Immature natural killer cell (primary cell): Measurements from ENCODE around the gene RPH3AL. TPM values are rescaled to one million over a fixed set of nuclear protein-coding genes. Genes with fewer than 3 reads are reported as not detected.
"Not testable (repeated sequence)": the region's sequence is repeated elsewhere in the genome, so short reads cannot be mapped to it uniquely, and the experiment has no call there.

Experiments used
- DNase-seq, 3 donors: peaks; one replicate each; pipeline ENCODE4 v3.0.0; 2022; ENCODE audit warnings: mixed read lengths in 1 of 3
- H3K27ac Mint-ChIP-seq, 6 donors: one replicate each; pipeline ENCODE4 v1.8.0; 2020; ENCODE audit warnings: mixed read lengths in 6 of 6, mild to moderate bottlenecking in 5 of 6, inconsistent platforms in 4 of 6, moderate library complexity in 3 of 6
- H3K27me3 Mint-ChIP-seq, 3 donors: one replicate each; pipeline ENCODE4 v1.8.0; 2020 to 2021; ENCODE audit warnings: low read depth in 3 of 3, mild to moderate bottlenecking in 3 of 3, mixed read lengths in 3 of 3, moderate library complexity in 3 of 3, inconsistent platforms in 1 of 3
- H3K36me3 Mint-ChIP-seq, 3 donors: one replicate each; pipeline ENCODE4 v1.8.0; 2020; ENCODE audit warnings: mixed read lengths in 3 of 3, inconsistent platforms in 2 of 3, mild to moderate bottlenecking in 2 of 3
- H3K4me1 Mint-ChIP-seq, 2 donors: one replicate each; pipeline ENCODE4 v1.8.0; 2020; ENCODE audit warnings: inconsistent platforms in 2 of 2, mild to moderate bottlenecking in 2 of 2, mixed read lengths in 2 of 2, moderate library complexity in 1 of 2
- H3K4me3 Mint-ChIP-seq, 5 donors: one replicate each; pipeline ENCODE4 v1.8.0; 2020; ENCODE audit warnings: mild to moderate bottlenecking in 5 of 5, mixed read lengths in 5 of 5, inconsistent platforms in 3 of 5, moderate library complexity in 3 of 5
- H3K9me3 Mint-ChIP-seq, 6 donors: one replicate each; pipeline ENCODE4 v1.8.0; 2020; ENCODE audit warnings: mild to moderate bottlenecking in 6 of 6, mixed read lengths in 6 of 6, inconsistent platforms in 4 of 6, moderate library complexity in 3 of 6
- polyA plus RNA-seq, 3 donors: library from polyadenylated mRNA; unstranded; fragments of 300-500 nt; fragmentation: Illumina TruSeq; gene quantifications; one replicate each; pipeline ENCODE4 v1.2.3, GENCODE V29; 2021

Gene RPH3AL
- polyA plus RNA-seq, 3 donors from 2014 or later: 4.2 to 10.3 (median 4.5) TPM

DNA sequence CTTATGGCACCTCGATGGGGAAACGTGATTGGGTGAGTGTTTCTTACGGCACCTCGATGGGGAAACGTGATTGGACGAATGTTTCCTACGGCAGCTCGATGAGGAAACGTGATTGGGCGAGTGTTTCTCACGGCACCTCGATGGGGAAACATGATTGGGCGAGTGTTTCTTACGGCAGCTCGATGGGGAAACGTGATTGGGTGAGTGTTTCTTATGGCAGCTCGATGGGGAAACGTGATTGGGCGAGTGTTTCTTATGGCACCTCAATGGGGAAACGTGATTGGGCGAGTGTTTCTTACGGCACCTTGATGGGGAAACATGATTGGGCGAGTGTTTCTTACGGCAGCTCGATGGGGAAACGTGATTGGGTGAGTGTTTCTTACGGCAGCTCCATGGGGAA, 146.1 kb downstream of the RPH3AL start:
- DNase-seq, H3K27me3 Mint-ChIP-seq, H3K4me1 Mint-ChIP-seq: not testable (repeated sequence)

DNA sequence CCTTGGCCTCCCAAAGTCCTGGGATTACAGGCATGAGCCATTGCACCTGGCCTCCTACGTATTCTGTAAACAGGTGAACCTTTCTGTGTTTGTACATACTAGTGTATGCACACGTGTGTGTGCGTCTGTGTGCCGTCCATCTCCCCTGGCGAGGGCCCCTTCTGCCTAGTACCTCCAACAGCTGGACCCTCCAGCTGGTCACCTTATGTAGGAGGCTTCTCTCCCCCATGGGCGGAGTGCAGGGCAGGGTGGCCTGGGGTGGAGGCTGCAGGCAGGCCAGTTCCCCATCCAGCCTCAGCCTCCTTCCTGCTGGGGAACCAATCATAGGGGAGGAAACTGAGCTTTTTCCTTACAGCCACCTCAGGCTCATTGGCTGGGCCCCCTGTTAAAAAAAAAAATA, 146.8 kb downstream of the RPH3AL start:
- H3K27me3 Mint-ChIP-seq: peaks cover 0 to 7% (median 1%) of the 10 kb centered on the region in 3 donors
- no peak for DNase-seq
- H3K4me1 Mint-ChIP-seq: no peaks in the 10 kb centered on the region
- peaks cover 4 to 15% (median 4%) of the 10 kb centered on the region in 3 donors for H3K36me3 Mint-ChIP-seq
- H3K4me3 Mint-ChIP-seq: no peak overlapping the region
- H3K9me3 Mint-ChIP-seq: peaks cover 0 to 2% (median 0%) of the 10 kb centered on the region in 6 donors
- H3K27ac Mint-ChIP-seq: no peak overlapping the region

More for the DNA sequence above, 146.1 kb downstream of the RPH3AL start:
- not testable (repeated sequence) for H3K27ac Mint-ChIP-seq, H3K4me3 Mint-ChIP-seq, H3K9me3 Mint-ChIP-seq
- peaks cover 4 to 17% (median 7%) of the 10 kb centered on the region in 3 donors for H3K36me3 Mint-ChIP-seq

DNA sequence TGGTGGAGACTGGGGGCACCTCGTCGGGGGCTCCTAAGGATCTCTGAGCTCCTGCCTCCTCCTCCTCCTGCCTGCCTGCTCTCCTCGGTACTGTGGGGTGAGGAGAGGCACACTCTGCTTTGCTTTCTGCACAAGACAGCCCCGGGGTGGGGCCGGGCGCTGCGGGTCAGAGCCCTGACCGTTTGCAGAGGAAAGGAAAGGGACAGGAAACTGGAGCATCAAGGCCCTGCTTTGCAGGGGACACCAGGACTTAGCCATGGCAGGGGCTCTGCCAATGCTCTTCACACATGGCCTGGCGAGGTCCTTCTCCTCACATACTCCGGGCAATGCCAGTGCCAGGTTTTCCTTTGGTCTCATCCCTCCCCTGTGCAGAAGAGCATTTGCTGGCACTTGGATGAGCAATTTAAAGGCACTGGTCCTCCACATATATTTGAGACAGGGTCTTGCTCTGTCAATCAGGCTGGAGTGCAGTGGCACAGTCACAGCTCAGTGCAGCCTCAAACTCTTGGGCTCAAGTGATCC, 147.4 kb downstream of the RPH3AL start:
- Mint-ChIP-seq H3K4me3 (no peak overlapping the region), H3K27ac (peak overlapping the region in 1 of 6 donors; percentile 40), H3K27me3 (peaks cover 0 to 7% (median 1%) of the 10 kb centered on the region in 3 donors), H3K9me3 (peaks cover 0 to 2% (median 0%) of the 10 kb centered on the region in 6 donors), H3K36me3 (peaks cover 0 to 12% (median 3%) of the 10 kb centered on the region in 3 donors), H3K4me1 (no peaks in the 10 kb centered on the region)
- no peak for DNase-seq

DNA sequence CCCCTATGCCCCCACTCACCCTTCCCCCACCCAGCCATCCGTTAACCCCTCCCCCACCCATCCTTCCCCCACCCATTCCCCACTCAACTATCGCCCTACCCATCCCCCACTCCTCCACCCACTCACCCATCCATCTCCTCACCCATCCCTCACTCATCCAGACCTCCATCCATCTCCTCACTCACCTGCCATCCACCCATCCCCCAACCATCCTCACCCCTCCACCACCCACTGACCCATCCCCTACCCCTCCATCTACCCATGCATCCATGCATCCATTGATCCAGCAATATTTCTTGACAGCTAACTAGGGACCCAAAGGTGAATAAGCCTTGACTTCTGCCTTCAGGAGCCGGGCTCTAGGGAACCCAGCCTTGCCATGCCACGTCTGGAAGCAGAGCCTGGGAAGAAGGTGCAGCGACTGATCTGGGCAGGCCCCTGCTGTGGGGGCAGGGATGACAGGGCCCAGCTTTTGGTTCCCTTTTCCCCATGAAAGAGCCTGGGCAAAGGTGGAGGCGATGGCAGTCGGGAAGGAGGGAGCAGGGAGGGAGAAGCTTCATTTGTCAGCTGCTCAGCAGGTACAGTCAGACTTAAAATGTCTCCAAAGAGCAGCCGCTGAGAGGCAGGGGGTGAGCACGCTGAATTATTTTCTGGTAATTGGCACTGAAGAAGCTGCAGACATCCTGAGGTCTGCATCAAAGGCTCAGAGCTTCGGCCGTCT, 148.0 kb downstream of the RPH3AL start:
- H3K4me3 Mint-ChIP-seq: no peak overlapping the region

DNA sequence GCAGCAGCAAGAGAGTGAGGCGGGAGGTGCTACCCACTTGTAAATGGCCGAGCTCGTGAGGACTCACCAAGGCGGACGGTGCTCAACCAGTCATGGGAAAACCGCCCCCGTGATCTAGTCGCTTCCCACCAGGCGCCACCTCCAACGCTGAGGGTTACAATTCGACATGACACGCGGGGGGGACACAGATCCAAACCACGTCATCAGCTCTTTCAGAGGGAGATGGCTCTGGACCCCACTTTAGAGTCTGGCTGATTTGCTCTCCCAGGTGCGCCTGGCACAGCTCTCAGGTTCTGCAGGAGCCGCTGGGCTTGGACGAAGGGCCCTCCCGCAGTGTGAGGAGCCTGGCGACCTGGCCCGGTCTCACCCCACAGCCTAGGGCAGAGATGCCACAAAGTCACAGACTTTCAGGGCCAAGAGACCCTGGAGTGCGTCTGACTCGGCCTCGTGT, 150.1 kb downstream of the RPH3AL start:
- H3K4me3 Mint-ChIP-seq: no peak overlapping the region
- no peaks in the 10 kb centered on the region for H3K4me1 Mint-ChIP-seq
- H3K27ac Mint-ChIP-seq: no peak overlapping the region

More for the DNA sequence above, 148.0 kb downstream of the RPH3AL start:
- Mint-ChIP-seq H3K9me3 (peaks cover 0 to 2% (median 0%) of the 10 kb centered on the region in 6 donors), H3K4me1 (no peaks in the 10 kb centered on the region), H3K36me3 (peaks cover 0 to 7% (median 0%) of the 10 kb centered on the region in 3 donors), H3K27ac (no peak overlapping the region), H3K27me3 (peaks cover 0 to 7% (median 3%) of the 10 kb centered on the region in 3 donors)
- DNase-seq: no peak

DNA sequence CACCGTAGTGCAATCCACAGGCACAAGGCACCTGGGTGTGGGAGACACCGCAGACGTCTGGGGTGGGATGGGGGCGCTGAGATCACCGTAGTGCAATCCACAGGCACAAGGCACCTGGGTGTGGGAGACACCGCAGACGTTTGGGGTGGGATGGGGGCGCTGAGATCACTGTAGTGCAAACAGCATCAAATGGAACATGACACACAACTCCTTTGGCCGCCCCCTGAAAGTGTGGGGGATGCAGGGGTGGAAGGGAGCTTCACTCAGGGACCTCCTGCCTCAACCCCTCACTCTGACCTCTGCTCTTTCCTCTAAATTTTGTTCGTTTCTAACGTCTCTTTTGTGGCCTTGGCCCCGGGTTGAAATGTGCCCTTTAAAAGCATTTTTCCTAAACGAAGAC, 150.9 kb downstream of the RPH3AL start:
- H3K4me3 Mint-ChIP-seq, DNase-seq, H3K4me1 Mint-ChIP-seq, H3K9me3 Mint-ChIP-seq, H3K27ac Mint-ChIP-seq, H3K36me3 Mint-ChIP-seq: not testable (repeated sequence)
- peaks cover 0 to 15% (median 2%) of the 10 kb centered on the region in 3 donors for H3K27me3 Mint-ChIP-seq

More for the DNA sequence above, 150.1 kb downstream of the RPH3AL start:
- Mint-ChIP-seq H3K36me3 (no peaks in the 10 kb centered on the region), H3K9me3 (peaks cover 0 to 2% (median 0%) of the 10 kb centered on the region in 6 donors), H3K27me3 (peaks cover 0 to 13% (median 2%) of the 10 kb centered on the region in 3 donors)
- no peak for DNase-seq

DNA sequence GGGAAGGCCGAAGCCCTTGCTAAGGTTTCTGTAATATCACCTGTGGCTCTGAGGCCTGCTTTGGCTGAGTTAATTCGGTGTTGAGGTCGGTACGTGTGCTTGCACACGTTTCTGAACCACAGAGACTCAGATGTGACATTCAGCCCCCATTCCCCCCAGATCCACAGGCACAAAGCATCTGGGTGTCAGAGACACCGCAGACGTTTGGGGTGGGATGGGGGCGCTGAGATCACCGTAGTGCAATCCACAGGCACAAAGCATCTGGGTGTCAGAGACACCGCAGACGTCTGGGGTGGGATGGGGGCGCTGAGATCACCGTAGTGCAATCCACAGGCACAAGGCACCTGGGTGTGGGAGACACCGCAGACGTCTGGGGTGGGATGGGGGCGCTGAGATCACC, 151.3 kb downstream of the RPH3AL start:
- peaks cover 0 to 16% (median 2%) of the 10 kb centered on the region in 3 donors for H3K27me3 Mint-ChIP-seq
- not testable (repeated sequence) for H3K27ac Mint-ChIP-seq, H3K9me3 Mint-ChIP-seq, H3K4me1 Mint-ChIP-seq, H3K36me3 Mint-ChIP-seq, DNase-seq, H3K4me3 Mint-ChIP-seq

DNA sequence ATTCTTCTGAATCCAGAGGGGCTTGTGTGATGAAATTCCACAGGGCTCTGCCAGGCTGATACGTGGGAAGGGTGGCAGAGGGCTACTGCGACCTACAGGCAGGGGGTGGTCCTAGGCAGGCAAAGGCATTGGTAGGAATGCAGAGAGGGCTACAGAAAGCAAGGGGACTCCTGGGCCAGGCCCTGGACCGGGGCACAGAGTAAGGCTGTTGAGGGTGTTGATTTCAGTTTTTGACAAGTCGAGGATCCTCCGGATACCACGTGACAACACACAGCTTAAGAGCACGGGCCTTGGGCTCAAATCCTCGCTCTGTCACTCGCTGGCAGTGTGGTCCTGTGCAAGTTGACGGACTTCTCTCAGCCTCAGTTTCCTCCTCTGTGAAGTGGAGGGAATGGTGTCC, 152.0 kb downstream of the RPH3AL start:
- Mint-ChIP-seq H3K27me3 (peaks cover 0 to 15% (median 2%) of the 10 kb centered on the region in 3 donors), H3K36me3 (no peaks in the 10 kb centered on the region), H3K4me1 (no peaks in the 10 kb centered on the region), H3K9me3 (no peaks in the 10 kb centered on the region), H3K4me3 (no peak overlapping the region), H3K27ac (no peak overlapping the region)
- DNase-seq: no peak

DNA sequence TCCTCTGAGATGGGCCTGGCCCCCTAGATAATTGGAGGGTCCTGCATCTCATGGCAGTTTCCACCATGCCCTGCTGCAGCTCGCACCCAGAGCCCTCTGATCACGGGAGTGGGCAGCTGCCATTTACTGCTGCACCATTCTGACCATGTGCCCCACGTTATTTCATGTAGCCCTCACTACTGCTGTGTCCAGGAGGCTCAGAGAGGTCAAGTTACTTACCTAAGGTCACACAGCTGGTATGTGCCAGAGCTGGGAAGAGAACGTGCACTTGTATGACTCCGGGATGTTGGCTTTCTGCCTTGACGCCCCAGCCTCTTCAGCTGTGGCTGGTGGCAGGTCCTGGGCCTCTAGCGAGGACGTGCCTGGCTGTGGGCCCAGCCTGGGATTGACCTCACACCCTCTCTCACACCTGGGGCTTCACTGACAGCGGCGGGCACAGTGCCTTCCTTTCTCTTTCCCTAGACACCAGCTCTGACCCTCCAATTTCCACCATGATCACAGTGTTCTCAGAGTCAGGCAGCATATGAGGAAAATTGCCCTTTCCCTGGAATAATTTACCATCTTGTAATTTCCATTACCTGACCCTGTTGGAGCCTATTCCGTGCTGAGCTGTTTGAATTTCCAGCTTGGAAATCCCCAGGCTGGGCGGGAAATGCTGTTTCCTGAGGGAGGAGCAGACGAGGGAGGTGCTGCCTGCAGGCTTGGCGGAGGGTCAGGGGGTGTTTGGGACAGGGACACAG, 152.6 kb downstream of the RPH3AL start:
- Mint-ChIP-seq H3K4me3 (no peak overlapping the region), H3K27ac (no peak overlapping the region), H3K4me1 (no peaks in the 10 kb centered on the region), H3K9me3 (no peaks in the 10 kb centered on the region), H3K36me3 (no peaks in the 10 kb centered on the region), H3K27me3 (peaks cover 0 to 15% (median 6%) of the 10 kb centered on the region in 3 donors)
- DNase-seq: no peak

DNA sequence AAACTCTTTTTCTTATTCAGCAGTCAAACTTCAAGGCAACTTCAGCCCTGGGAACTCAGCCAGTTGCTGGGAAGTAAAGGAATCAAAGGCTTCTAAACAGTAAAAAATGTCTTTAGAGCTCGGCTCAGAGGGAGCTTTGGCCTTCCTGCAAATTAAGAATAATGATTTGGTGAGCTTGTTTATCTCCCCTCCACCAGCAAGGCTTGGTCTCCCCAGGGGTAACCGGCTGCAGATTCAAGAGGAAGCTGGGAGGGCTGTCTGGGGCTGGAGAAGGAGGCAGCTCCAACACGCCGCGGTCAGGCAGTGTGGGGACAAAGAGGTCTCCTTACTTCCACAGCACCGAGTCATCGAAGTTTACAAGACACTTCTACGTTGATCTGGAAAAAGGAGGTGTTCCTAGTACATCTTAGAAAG, 153.4 kb downstream of the RPH3AL start:
- Mint-ChIP-seq H3K36me3 (no peaks in the 10 kb centered on the region), H3K27ac (no peak overlapping the region), H3K27me3 (peaks cover 0 to 12% (median 8%) of the 10 kb centered on the region in 3 donors), H3K4me3 (no peak overlapping the region), H3K9me3 (no peaks in the 10 kb centered on the region), H3K4me1 (no peaks in the 10 kb centered on the region)
- DNase-seq: no peak

DNA sequence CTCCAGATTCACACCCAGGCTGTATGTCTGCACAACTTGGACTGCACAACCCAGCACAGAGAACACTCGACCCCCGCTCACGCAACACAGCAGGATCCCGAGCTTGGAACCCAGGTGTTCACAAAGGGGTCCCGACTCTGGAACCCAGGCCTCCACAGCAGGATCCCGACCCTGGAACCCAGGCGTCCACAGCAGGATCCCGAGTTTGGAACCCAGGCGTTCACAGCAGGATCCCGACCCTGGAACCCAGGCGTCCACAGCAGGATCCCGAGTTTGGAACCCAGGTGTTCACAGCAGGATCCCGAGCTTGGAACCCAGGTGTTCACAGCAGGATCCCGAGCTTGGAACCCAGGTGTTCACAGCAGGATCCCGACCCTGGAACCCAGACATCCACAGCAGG, 154.4 kb downstream of the RPH3AL start:
- not testable (repeated sequence) for H3K9me3 Mint-ChIP-seq, H3K4me1 Mint-ChIP-seq, DNase-seq, H3K4me3 Mint-ChIP-seq, H3K36me3 Mint-ChIP-seq, H3K27ac Mint-ChIP-seq
- peaks cover 0 to 12% (median 8%) of the 10 kb centered on the region in 3 donors for H3K27me3 Mint-ChIP-seq

DNA sequence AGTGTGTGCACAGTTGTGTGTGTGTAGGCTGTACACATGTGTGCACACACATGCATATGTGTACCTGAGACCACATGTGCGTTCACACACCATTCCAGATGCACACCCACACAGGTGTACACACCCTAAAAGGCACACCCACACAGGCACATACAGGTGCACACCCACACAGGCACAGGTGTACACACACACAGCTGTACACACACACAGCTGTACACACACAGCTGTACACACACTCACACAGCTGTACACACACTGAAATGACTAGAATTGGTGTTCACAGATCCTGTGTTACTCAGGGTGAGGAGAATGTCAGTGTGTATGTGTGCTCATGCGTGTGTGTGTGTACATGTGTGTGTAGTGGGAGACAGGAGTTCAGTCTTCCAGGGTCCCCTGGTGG, 155.3 kb downstream of the RPH3AL start:
- peaks cover 0 to 12% (median 8%) of the 10 kb centered on the region in 3 donors for H3K27me3 Mint-ChIP-seq
- no peaks in the 10 kb centered on the region for H3K9me3 Mint-ChIP-seq
- H3K4me1 Mint-ChIP-seq: no peaks in the 10 kb centered on the region
- no peak for DNase-seq
- H3K27ac Mint-ChIP-seq: no peak overlapping the region
- H3K4me3 Mint-ChIP-seq: no peak overlapping the region
- H3K36me3 Mint-ChIP-seq: no peaks in the 10 kb centered on the region

DNA sequence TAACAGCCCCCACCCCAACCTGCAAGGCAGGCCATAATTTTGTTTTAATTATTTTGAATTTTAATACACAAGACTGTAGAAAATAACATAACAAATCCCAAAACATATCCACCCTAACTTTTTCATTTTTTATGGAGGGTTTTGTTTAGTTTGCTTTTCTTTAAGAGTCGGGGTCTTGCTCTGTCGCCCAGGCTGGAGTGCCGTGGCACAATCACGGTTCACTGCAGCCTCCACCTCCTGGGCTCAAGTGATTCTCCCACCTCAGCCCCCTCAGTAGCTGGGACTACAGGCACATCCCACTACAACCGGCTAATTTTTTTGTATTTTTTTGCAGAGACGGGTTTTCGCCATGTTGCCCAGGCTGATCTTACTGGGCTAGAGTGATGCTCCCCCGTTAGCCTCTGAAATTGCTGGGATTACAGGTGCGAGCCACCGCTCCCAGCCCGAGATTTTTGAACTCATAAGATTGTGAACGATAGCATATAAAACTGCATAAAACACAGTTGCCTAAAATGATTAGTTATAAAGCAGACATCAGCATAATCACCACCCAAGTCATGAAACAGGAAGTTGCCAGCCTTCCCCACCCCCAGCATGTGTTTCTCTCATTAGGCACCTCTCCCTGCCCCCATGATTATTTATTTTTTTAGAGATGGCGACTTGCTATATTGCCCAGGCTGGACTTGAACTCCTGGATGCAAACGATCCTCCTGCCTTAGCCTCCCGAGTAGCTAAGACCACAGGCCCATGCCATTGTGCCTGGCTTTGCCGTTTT, 157.6 kb downstream of the RPH3AL start:
- no peak overlapping the region for H3K27ac Mint-ChIP-seq
- no peak for DNase-seq
- H3K9me3 Mint-ChIP-seq: peaks cover 0 to 1% (median 0%) of the 10 kb centered on the region in 6 donors
- H3K4me3 Mint-ChIP-seq: no peak overlapping the region
- H3K27me3 Mint-ChIP-seq: peaks cover 2 to 10% (median 8%) of the 10 kb centered on the region in 3 donors
- H3K36me3 Mint-ChIP-seq: no peaks in the 10 kb centered on the region
- no peaks in the 10 kb centered on the region for H3K4me1 Mint-ChIP-seq
